ENCODE results near the gene SULT4A1. TPM values are rescaled to one million over a fixed set of nuclear protein-coding genes. Genes with fewer than 3 reads are reported as not detected.

Gene SULT4A1
- total RNA-seq, 1 experiment from 2014 or later = 0.15 TPM

DNA sequence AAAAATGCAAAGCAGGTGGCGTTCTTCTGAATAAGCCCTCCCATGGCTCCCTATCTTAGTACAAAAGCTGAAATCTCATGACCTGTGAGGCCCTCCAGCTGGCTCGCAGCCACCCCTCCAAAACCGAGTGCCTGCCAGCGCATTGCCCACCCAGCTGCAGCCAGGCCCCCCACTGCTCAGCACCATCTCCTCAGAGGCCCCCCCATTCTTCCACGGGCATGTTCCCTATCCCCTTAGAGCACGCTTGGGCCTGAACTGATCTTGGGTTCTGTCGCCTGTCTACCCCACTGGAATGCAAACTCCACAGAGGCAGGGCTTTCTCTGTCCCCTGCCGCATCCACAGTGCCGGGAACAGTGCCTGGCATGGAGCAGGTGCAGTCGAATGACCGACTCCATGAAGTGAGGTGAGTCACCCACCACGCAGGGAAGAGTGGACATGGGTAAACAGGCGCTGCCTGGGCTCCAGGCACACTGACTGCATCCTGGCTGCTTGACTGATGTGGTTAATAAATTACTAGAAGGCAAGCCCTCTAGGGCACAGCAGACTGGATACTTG is 38.9 kb downstream of the SULT4A1 start:
- no TSS peak for BruUV-seq (replicated peaks)
- DNase-seq (ENCODE audit: low spot score) = no peak
- H3K4me3 ChIP-seq (ENCODE audit: low read depth, low read length, poor library complexity, severe bottlenecking) = no peak overlapping the region
- no peak for TF ChIP-seq EZH2 (IDR thresholded peaks at IDR 0.05; ENCODE audit: borderline replicate concordance, low read depth, low read length, poor library complexity, severe bottlenecking)
- TF ChIP-seq, protein P1, sequence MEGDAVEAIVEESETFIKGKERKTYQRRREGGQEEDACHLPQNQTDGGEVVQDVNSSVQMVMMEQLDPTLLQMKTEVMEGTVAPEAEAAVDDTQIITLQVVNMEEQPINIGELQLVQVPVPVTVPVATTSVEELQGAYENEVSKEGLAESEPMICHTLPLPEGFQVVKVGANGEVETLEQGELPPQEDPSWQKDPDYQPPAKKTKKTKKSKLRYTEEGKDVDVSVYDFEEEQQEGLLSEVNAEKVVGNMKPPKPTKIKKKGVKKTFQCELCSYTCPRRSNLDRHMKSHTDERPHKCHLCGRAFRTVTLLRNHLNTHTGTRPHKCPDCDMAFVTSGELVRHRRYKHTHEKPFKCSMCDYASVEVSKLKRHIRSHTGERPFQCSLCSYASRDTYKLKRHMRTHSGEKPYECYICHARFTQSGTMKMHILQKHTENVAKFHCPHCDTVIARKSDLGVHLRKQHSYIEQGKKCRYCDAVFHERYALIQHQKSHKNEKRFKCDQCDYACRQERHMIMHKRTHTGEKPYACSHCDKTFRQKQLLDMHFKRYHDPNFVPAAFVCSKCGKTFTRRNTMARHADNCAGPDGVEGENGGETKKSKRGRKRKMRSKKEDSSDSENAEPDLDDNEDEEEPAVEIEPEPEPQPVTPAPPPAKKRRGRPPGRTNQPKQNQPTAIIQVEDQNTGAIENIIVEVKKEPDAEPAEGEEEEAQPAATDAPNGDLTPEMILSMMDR (conservative IDR thresholded peaks at IDR 0.05; ENCODE audit: low read depth, low read length) = no peak
- H3K9me3 ChIP-seq (ENCODE audit: low read depth, low read length, poor library complexity, severe bottlenecking) = no peaks in the 10 kb centered on the region
- H3K27ac ChIP-seq (ENCODE audit: low read depth, low read length, poor library complexity, severe bottlenecking) = no peak overlapping the region
- H3K36me3 ChIP-seq (ENCODE audit: insufficient read depth, low read length, poor library complexity, severe bottlenecking) = no peaks in the 10 kb centered on the region
- POLR2A ChIA-PET (ENCODE audit: low non-redundant PET) = no interaction called here
- CTCF ChIA-PET = no interaction called here
- H3K27me3 ChIP-seq (replicated peaks; ENCODE audit: insufficient read depth, low read depth, low read length, poor library complexity) = no peaks in the 10 kb centered on the region
- intact Hi-C loops (cut with micrococcal nuclease; ENCODE audit: unreplicated experiment) = no loop called here
- no peaks in the 10 kb centered on the region for H3K4me1 ChIP-seq (ENCODE audit: insufficient read depth, low read length, poor library complexity, severe bottlenecking)

DNA sequence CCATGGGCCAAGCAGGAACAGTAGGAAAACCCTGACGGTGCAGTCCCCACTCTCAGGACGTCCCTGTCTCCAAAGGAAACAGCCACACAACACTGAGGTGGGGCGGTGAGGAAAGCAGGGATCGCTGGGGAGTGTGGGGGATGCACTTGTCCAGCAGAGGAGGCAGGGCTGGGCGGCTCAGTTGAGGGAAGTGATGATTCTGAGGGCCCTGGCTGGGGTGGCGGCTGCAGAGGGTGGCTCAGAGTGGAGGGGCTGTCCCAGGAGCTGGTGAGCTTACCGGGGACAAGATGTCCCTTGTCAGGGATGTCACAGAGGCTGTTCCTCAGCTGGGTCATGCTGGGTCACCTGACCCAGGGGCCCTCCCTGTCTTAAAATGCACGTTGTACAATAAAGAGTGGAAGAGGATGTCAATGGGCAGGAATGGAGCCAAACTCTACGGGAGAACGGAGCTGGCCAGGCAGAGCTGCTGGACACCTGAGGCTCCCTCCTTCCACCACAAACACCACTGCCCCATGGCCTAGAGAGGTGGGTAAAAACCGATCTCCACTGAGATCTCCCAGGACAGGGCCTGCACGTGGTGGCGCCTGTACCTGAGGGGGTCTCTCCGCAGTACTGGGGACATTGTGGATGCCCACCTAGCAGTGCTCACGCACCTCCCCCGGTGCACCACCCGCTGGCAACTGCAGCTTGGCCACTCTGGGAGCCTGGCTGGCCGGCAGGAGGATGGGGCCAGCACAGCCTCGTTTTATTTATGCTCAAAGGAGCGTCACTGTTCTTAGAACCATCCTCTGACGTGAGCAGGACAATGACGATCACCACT is 40.5 kb downstream of the SULT4A1 start:
- H3K36me3 ChIP-seq (ENCODE audit: insufficient read depth, low read length, poor library complexity, severe bottlenecking) = no peaks in the 10 kb centered on the region
- no peak for TF ChIP-seq EZH2 (IDR thresholded peaks at IDR 0.05; ENCODE audit: borderline replicate concordance, low read depth, low read length, poor library complexity, severe bottlenecking)
- TF ChIP-seq, protein P1 (conservative IDR thresholded peaks at IDR 0.05; ENCODE audit: low read depth, low read length) = no peak
- H3K27me3 ChIP-seq (replicated peaks; ENCODE audit: insufficient read depth, low read depth, low read length, poor library complexity) = no peaks in the 10 kb centered on the region
- DNase-seq (ENCODE audit: low spot score) = no peak
- ChIA-PET CTCF (no interaction called here), POLR2A (ENCODE audit: low non-redundant PET) (no interaction called here)
- H3K27ac ChIP-seq (ENCODE audit: low read depth, low read length, poor library complexity, severe bottlenecking) = no peak overlapping the region
- no peak overlapping the region for H3K4me3 ChIP-seq (ENCODE audit: low read depth, low read length, poor library complexity, severe bottlenecking)
- intact Hi-C loops (cut with micrococcal nuclease; ENCODE audit: unreplicated experiment) = no loop called here
- no TSS peak for BruUV-seq (replicated peaks)
- H3K4me1 ChIP-seq (ENCODE audit: insufficient read depth, low read length, poor library complexity, severe bottlenecking) = no peaks in the 10 kb centered on the region
- H3K9me3 ChIP-seq (ENCODE audit: low read depth, low read length, poor library complexity, severe bottlenecking) = no peaks in the 10 kb centered on the region

DNA sequence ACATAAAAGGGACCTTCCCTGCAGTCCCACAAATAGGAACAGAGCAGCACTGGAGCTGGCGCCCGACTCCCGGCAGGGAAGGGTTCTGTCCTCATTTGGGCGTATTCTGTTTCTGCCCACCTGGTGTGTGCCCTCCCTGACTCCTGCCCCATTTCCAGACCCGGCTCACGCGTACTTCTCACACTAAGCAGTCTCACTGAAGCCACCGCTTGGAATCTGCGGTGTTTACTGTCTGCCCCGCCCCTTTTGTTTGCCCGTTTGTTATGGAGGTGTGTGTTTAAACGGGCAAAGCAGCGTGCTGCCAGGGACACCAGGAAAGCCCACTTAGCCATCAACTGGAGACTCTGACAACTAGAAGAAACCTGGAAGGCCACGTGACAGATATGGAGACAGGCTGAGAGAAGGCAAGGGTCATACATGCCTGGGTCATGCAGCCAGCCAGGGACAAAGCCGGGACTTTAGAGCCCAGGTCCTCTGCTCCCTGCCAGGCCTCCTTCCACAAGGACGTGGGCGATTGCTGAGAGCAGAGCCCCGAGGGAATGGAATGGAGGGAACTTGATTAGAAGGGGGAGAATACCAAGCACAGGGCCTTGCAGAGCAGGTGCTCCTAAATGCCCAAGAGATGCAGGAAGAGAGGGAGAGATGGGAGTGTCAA is 41.5 kb downstream of the SULT4A1 start:
- no peaks in the 10 kb centered on the region for H3K4me1 ChIP-seq (ENCODE audit: insufficient read depth, low read length, poor library complexity, severe bottlenecking)
- no peaks in the 10 kb centered on the region for H3K27me3 ChIP-seq (replicated peaks; ENCODE audit: insufficient read depth, low read depth, low read length, poor library complexity)
- POLR2A ChIA-PET (ENCODE audit: low non-redundant PET) = no interaction called here
- H3K4me3 ChIP-seq (ENCODE audit: low read depth, low read length, poor library complexity, severe bottlenecking) = no peak overlapping the region
- no peaks in the 10 kb centered on the region for H3K36me3 ChIP-seq (ENCODE audit: insufficient read depth, low read length, poor library complexity, severe bottlenecking)
- intact Hi-C loops (cut with micrococcal nuclease; ENCODE audit: unreplicated experiment) = no loop called here
- TF ChIP-seq, protein P1 (conservative IDR thresholded peaks at IDR 0.05; ENCODE audit: low read depth, low read length) = no peak
- no peak for TF ChIP-seq EZH2 (IDR thresholded peaks at IDR 0.05; ENCODE audit: borderline replicate concordance, low read depth, low read length, poor library complexity, severe bottlenecking)
- DNase-seq (ENCODE audit: low spot score) = no peak
- no peaks in the 10 kb centered on the region for H3K9me3 ChIP-seq (ENCODE audit: low read depth, low read length, poor library complexity, severe bottlenecking)
- no TSS peak for BruUV-seq (replicated peaks)
- CTCF ChIA-PET = no interaction called here
- no peak overlapping the region for H3K27ac ChIP-seq (ENCODE audit: low read depth, low read length, poor library complexity, severe bottlenecking)
